HG03439 (cell line): ENCODE data around the gene WDR1.
"Not testable (repeated sequence)": the region's sequence is repeated elsewhere in the genome, so short reads cannot be mapped to it uniquely, and the experiment has no call there.

Experiments
- ATAC-seq: cut with Tn5 transposase; IDR thresholded peaks from one replicate; pipeline ENCODE4 v1.9.1; 2021; ENCODE audit warnings: mild to moderate bottlenecking, moderate library complexity; ENCODE audit not compliant: unreplicated experiment

WDR1 gene

GRCh38 chr4:10134141-10134540, 17.5 kb upstream of the WDR1 start:
- ATAC-seq = no peak

GRCh38 chr4:10131202-10131601, 14.6 kb upstream of the WDR1 start:
- ATAC-seq = no peak

- no peak for ATAC-seq
Observed at GRCh38 chr4:10130178-10130888, 13.7 kb upstream of the WDR1 start.

- ATAC-seq = no peak
Observed at GRCh38 chr4:10129196-10130177, 12.9 kb upstream of the WDR1 start.

GRCh38 chr4:10128761-10129160, 12.2 kb upstream of the WDR1 start:
- ATAC-seq = no peak

- not testable (repeated sequence) for ATAC-seq
Observed at GRCh38 chr4:10127531-10127930, 10.9 kb upstream of the WDR1 start.

GRCh38 chr4:10124167-10124930, 7.8 kb upstream of the WDR1 start:
- no peak for ATAC-seq

GRCh38 chr4:10123227-10124101, 6.9 kb upstream of the WDR1 start:
- no peak for ATAC-seq

GRCh38 chr4:10122236-10122932, 5.8 kb upstream of the WDR1 start:
- no peak for ATAC-seq

- ATAC-seq = no peak
Observed at GRCh38 chr4:10121568-10122208, 5.1 kb upstream of the WDR1 start.

GRCh38 chr4:10120943-10121567, 4.5 kb upstream of the WDR1 start:
- ATAC-seq = no peak

- no peak for ATAC-seq
Observed at GRCh38 chr4:10119773-10120172, 3.2 kb upstream of the WDR1 start.

- ATAC-seq = no peak
Observed at GRCh38 chr4:10119278-10119677, 2.7 kb upstream of the WDR1 start.

GRCh38 chr4:10118048-10119004, 1.7 kb upstream of the WDR1 start:
- no peak for ATAC-seq

- ATAC-seq = no peak
Observed at GRCh38 chr4:10117359-10118047, 904 bp upstream of the WDR1 start.

- peak; percentile 34 for ATAC-seq
Observed at GRCh38 chr4:10115797-10116568, 616 bp downstream of the WDR1 start.
